Epidermal melanocyte (primary cell): ENCODE measurements around the gene PLEKHG4B.
"Not testable (repeated sequence)": the region's sequence is repeated elsewhere in the genome, so short reads cannot be mapped to it uniquely, and the experiment has no call there.

ENCODE experiments used
- DNase-seq: peaks from one replicate; pipeline ENCODE4 v3.0.0; 2011; ENCODE audit warnings: low spot score; ENCODE audit not compliant: insufficient read length

Gene PLEKHG4B

GRCh38 chr5:155651-156410 is 63.9 kb downstream of the PLEKHG4B start:
- no peak for DNase-seq

GRCh38 chr5:156411-157072 is 64.6 kb downstream of the PLEKHG4B start:
- no peak for DNase-seq

GRCh38 chr5:157126-157715 is 65.3 kb downstream of the PLEKHG4B start:
- DNase-seq = no peak

- DNase-seq = no peak
Measured at GRCh38 chr5:157801-158200, 65.8 kb downstream of the PLEKHG4B start.

GRCh38 chr5:158807-159447 is 67.0 kb downstream of the PLEKHG4B start:
- no peak for DNase-seq

- no peak for DNase-seq
Measured at GRCh38 chr5:159448-160172, 67.6 kb downstream of the PLEKHG4B start.

GRCh38 chr5:160173-160510 is 68.2 kb downstream of the PLEKHG4B start:
- DNase-seq = no peak

GRCh38 chr5:160921-161802 is 69.2 kb downstream of the PLEKHG4B start:
- DNase-seq = no peak

- DNase-seq = no peak
Measured at GRCh38 chr5:161803-162110, 69.8 kb downstream of the PLEKHG4B start.

GRCh38 chr5:162190-162564 is 70.2 kb downstream of the PLEKHG4B start:
- no peak for DNase-seq

- no peak for DNase-seq
Measured at GRCh38 chr5:162565-163337, 70.8 kb downstream of the PLEKHG4B start.

- no peak for DNase-seq
Measured at GRCh38 chr5:163338-163620, 71.3 kb downstream of the PLEKHG4B start.

GRCh38 chr5:163841-164240 is 71.9 kb downstream of the PLEKHG4B start:
- no peak for DNase-seq

GRCh38 chr5:164244-164643 is 72.3 kb downstream of the PLEKHG4B start:
- no peak for DNase-seq

- not testable (repeated sequence) for DNase-seq
Measured at GRCh38 chr5:164783-165182, 72.8 kb downstream of the PLEKHG4B start.

- DNase-seq = no peak
Measured at GRCh38 chr5:166441-167372, 74.7 kb downstream of the PLEKHG4B start.

- DNase-seq = no peak
Measured at GRCh38 chr5:167511-167910, 75.5 kb downstream of the PLEKHG4B start.

GRCh38 chr5:167982-168660 is 76.2 kb downstream of the PLEKHG4B start:
- peak; percentile 93 for DNase-seq
